Neural cell (in vitro differentiated cells): ENCODE measurements around the gene REXO5. TPM values are rescaled to one million over a fixed set of nuclear protein-coding genes. Genes with fewer than 3 reads are reported as not detected.

Source experiments
- H2AFZ ChIP-seq: fragments of 200-600, 300-800 bp; sonication (generic), shearing (Covaris generic); 2 replicates; pipeline ENCODE4 v1.6.0; 2014; ENCODE audit warnings: low read depth, mild to moderate bottlenecking, antibody characterized with exemption, low read length, moderate library complexity
- H3F3A ChIP-seq: fragments of 200-600 bp; shearing (Covaris generic); 2 replicates; pipeline ENCODE4 v1.6.1; 2016; ENCODE audit warnings: mild to moderate bottlenecking, moderate library complexity, mixed read lengths, antibody characterized with exemption, low read length; ENCODE audit not compliant: insufficient read depth, poor library complexity, severe bottlenecking
- H3K27ac ChIP-seq: fragments of 200-600, 300-800 bp; sonication (generic), shearing (Covaris generic); 2 replicates; pipeline ENCODE4 v1.5.1; 2014; ENCODE audit warnings: mild to moderate bottlenecking, low read length, moderate library complexity
- H3K27me3 ChIP-seq: fragments of 300-800, 200-600 bp; sonication (generic), shearing (Covaris generic); 2 replicates; pipeline ENCODE4 v1.6.0; 2014; ENCODE audit warnings: mild to moderate bottlenecking, low read depth, low read length, moderate library complexity; ENCODE audit not compliant: insufficient read depth
- H3K36me3 ChIP-seq: fragments of 300-800, 200-600 bp; sonication (generic), shearing (Covaris generic); 2 replicates; pipeline ENCODE4 v1.5.1; 2014; ENCODE audit warnings: mild to moderate bottlenecking, antibody characterized with exemption, low read length, moderate library complexity; ENCODE audit not compliant: insufficient read depth
- H3K4me2 ChIP-seq: fragments of 300-800, 200-600 bp; sonication (generic), shearing (Covaris generic); 2 replicates; pipeline ENCODE4 v1.6.0; 2014; ENCODE audit warnings: mild to moderate bottlenecking, low read length
- H3K4me3 ChIP-seq: fragments of 300-800, 200-600 bp; sonication (generic), shearing (Covaris generic); 2 replicates; pipeline ENCODE4 v1.5.1; 2014; ENCODE audit warnings: mild to moderate bottlenecking, low read length, moderate library complexity
- H3K79me2 ChIP-seq: fragments of 200-600 bp; shearing (Covaris generic); replicated peaks from 2 replicates; pipeline ENCODE4 v1.6.0; 2014; ENCODE audit warnings: mild to moderate bottlenecking, low read length, moderate library complexity; ENCODE audit not compliant: insufficient read depth
- H3K9ac ChIP-seq: fragments of 300-800, 200-600 bp; sonication (generic), shearing (Covaris generic); 2 replicates; pipeline ENCODE4 v1.6.1; 2016; ENCODE audit warnings: mild to moderate bottlenecking, low read length, mixed read lengths
- H3K9me2 ChIP-seq: fragments of 200-600 bp; shearing (Covaris generic); 2 replicates; pipeline ENCODE4 v1.6.1; 2016; ENCODE audit warnings: mild to moderate bottlenecking, low read length, mixed read lengths; ENCODE audit not compliant: insufficient read depth
- H3K9me3 ChIP-seq: fragments of 200-600, 300-800 bp; sonication (generic), shearing (Covaris generic); 2 replicates; pipeline ENCODE4 v1.6.1; 2016; ENCODE audit warnings: mild to moderate bottlenecking, mixed run types, low read length, moderate library complexity, mixed read lengths
- H4K20me1 ChIP-seq: fragments of 200-600 bp; shearing (Covaris generic); 2 replicates; pipeline ENCODE4 v1.6.1; 2016; ENCODE audit warnings: mild to moderate bottlenecking, mixed run types; ENCODE audit not compliant: insufficient read depth
- EP300 ChIP-seq: fragments of 450-650 bp; conservative IDR thresholded peaks from 2 replicates; pipeline ENCODE4 v1.6.1; 2014; ENCODE audit warnings: antibody characterized with exemption, mild to moderate bottlenecking, moderate library complexity; ENCODE audit not compliant: poor library complexity, severe bottlenecking
- EZH2 ChIP-seq: fragments of 200-600, 300-800 bp; shearing (Covaris generic), sonication (generic); IDR thresholded peaks from 2 replicates; pipeline ENCODE4 v1.6.1; 2014; ENCODE audit warnings: antibody characterized with exemption, low read length, borderline replicate concordance, mild to moderate bottlenecking; ENCODE audit not compliant: insufficient read depth, poor library complexity, severe bottlenecking
- MXI1 ChIP-seq: fragments of 450-650 bp; conservative IDR thresholded peaks from 2 replicates; pipeline ENCODE4 v1.6.1; 2014; ENCODE audit warnings: antibody characterized with exemption, mild to moderate bottlenecking; ENCODE audit not compliant: poor library complexity, severe bottlenecking
- POLR2AphosphoS5 ChIP-seq: IDR thresholded peaks from 2 replicates; pipeline ENCODE4 v1.6.1; 2012
- RAD21 ChIP-seq: fragments of 450-650 bp; conservative IDR thresholded peaks from 2 replicates; pipeline ENCODE4 v1.6.1; 2014; ENCODE audit warnings: antibody characterized with exemption, mild to moderate bottlenecking, moderate library complexity
- SMC3 ChIP-seq: fragments of 450-650 bp; conservative IDR thresholded peaks from 2 replicates; pipeline ENCODE4 v1.6.1; 2014; ENCODE audit warnings: antibody characterized with exemption, mild to moderate bottlenecking, moderate library complexity; ENCODE audit not compliant: poor library complexity
- TAF1 ChIP-seq: IDR thresholded peaks from 2 replicates; pipeline ENCODE4 v1.6.1; 2012; ENCODE audit warnings: low read depth
- polyA plus RNA-seq: library from polyadenylated mRNA; depleted of rRNA; stranded (reverse); fragments of >200 nt; gene quantifications from 2 replicates; pipeline ENCODE4 v1.2.3, GENCODE V29; 2014
- TF ChIP-seq, protein P1 (sequence below): IDR thresholded peaks from 2 replicates; pipeline ENCODE4 v1.6.1; 2012; ENCODE audit warnings: borderline replicate concordance
- TF ChIP-seq, protein P2 (sequence below): fragments of 450-650 bp; IDR thresholded peaks from 2 replicates; pipeline ENCODE4 v1.5.1; 2014; ENCODE audit warnings: antibody characterized with exemption, mild to moderate bottlenecking, moderate library complexity; ENCODE audit not compliant: poor library complexity, severe bottlenecking

Gene REXO5
- polyA plus RNA-seq, 1 donor from 2014 or later, result 11.2 TPM

GRCh38 chr16:20768818-20769217 lies 37.5 kb upstream of the REXO5 start:
- no peaks in the 10 kb centered on the region for H3K79me2 ChIP-seq

DNA sequence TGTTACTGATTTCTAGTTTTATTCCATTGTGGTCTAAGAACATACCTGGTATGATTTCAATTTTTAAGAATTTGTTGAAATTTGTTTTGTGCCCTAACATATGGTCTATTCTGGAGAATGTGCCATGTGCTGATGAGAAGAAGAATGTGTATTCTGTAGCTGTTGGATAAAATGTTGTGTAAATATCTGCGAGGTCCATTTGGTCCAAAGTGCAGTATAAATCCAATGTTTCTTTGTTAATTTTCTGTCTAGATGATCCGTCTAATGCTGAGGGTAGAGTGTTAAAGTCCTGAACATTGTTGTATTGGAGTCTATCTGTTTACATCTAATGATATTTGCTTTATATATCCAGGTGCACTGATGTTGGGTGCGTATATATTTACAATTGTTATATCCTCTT lies 32.6 kb upstream of the REXO5 start:
- Histone ChIP-seq H3K9me3 (no peaks in the 10 kb centered on the region), H3F3A (no peaks in the 10 kb centered on the region), H4K20me1 (no peaks in the 10 kb centered on the region), H3K27ac (no peak overlapping the region), H3K4me3 (no peak overlapping the region), H3K27me3 (no peaks in the 10 kb centered on the region), H3K9me2 (no peaks in the 10 kb centered on the region), H3K4me2 (no peak overlapping the region), H2AFZ (no peak overlapping the region), H3K36me3 (no peaks in the 10 kb centered on the region), H3K9ac (no peak overlapping the region), H3K79me2 (no peaks in the 10 kb centered on the region)
- TF ChIP-seq MXI1 (no peak), RAD21 (no peak), EP300 (no peak), TAF1 (no peak), SMC3 (no peak), POLR2AphosphoS5 (no peak), EZH2 (no peak)
- TF ChIP-seq, protein P1, sequence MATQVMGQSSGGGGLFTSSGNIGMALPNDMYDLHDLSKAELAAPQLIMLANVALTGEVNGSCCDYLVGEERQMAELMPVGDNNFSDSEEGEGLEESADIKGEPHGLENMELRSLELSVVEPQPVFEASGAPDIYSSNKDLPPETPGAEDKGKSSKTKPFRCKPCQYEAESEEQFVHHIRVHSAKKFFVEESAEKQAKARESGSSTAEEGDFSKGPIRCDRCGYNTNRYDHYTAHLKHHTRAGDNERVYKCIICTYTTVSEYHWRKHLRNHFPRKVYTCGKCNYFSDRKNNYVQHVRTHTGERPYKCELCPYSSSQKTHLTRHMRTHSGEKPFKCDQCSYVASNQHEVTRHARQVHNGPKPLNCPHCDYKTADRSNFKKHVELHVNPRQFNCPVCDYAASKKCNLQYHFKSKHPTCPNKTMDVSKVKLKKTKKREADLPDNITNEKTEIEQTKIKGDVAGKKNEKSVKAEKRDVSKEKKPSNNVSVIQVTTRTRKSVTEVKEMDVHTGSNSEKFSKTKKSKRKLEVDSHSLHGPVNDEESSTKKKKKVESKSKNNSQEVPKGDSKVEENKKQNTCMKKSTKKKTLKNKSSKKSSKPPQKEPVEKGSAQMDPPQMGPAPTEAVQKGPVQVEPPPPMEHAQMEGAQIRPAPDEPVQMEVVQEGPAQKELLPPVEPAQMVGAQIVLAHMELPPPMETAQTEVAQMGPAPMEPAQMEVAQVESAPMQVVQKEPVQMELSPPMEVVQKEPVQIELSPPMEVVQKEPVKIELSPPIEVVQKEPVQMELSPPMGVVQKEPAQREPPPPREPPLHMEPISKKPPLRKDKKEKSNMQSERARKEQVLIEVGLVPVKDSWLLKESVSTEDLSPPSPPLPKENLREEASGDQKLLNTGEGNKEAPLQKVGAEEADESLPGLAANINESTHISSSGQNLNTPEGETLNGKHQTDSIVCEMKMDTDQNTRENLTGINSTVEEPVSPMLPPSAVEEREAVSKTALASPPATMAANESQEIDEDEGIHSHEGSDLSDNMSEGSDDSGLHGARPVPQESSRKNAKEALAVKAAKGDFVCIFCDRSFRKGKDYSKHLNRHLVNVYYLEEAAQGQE, result no peak
- TF ChIP-seq, protein P2, sequence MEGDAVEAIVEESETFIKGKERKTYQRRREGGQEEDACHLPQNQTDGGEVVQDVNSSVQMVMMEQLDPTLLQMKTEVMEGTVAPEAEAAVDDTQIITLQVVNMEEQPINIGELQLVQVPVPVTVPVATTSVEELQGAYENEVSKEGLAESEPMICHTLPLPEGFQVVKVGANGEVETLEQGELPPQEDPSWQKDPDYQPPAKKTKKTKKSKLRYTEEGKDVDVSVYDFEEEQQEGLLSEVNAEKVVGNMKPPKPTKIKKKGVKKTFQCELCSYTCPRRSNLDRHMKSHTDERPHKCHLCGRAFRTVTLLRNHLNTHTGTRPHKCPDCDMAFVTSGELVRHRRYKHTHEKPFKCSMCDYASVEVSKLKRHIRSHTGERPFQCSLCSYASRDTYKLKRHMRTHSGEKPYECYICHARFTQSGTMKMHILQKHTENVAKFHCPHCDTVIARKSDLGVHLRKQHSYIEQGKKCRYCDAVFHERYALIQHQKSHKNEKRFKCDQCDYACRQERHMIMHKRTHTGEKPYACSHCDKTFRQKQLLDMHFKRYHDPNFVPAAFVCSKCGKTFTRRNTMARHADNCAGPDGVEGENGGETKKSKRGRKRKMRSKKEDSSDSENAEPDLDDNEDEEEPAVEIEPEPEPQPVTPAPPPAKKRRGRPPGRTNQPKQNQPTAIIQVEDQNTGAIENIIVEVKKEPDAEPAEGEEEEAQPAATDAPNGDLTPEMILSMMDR, result no peak

More at GRCh38 chr16:20768818-20769217, 37.5 kb upstream of the REXO5 start:
- no peak overlapping the region for H2AFZ ChIP-seq
- no peaks in the 10 kb centered on the region for H4K20me1 ChIP-seq
- no peaks in the 10 kb centered on the region for H3K9me3 ChIP-seq
- H3K27ac ChIP-seq, result no peak overlapping the region
- no peaks in the 10 kb centered on the region for H3F3A ChIP-seq
- no peak for TF ChIP-seq MXI1
- TF ChIP-seq EP300, result no peak
- TF ChIP-seq SMC3, result no peak
- TF ChIP-seq RAD21, result no peak
- TF ChIP-seq POLR2AphosphoS5, result no peak
- no peak for TF ChIP-seq TAF1
- no peaks in the 10 kb centered on the region for H3K27me3 ChIP-seq
- H3K9ac ChIP-seq, result no peak overlapping the region
- no peak overlapping the region for H3K4me2 ChIP-seq
- no peaks in the 10 kb centered on the region for H3K9me2 ChIP-seq
- H3K36me3 ChIP-seq, result no peaks in the 10 kb centered on the region
- no peak overlapping the region for H3K4me3 ChIP-seq
